Breast epithelium (tissue), 3 donors: Measurements from ENCODE around the gene SERGEF.

Experiments used
- POLR2A ChIP-seq: fragments of 450-650 bp; IDR thresholded peaks from one replicate; pipeline ENCODE4 v1.6.1; 2016; ENCODE audit warnings: antibody characterized with exemption, mild to moderate bottlenecking, moderate library complexity
- TF ChIP-seq, protein P1 (sequence below), 3 donors: fragments of 450-650 bp; IDR thresholded peaks; one replicate each; pipeline ENCODE4 v1.5.1; 2016 to 2017; ENCODE audit warnings: antibody characterized with exemption in 3 of 3, mild to moderate bottlenecking in 3 of 3, moderate library complexity in 3 of 3

DNA sequence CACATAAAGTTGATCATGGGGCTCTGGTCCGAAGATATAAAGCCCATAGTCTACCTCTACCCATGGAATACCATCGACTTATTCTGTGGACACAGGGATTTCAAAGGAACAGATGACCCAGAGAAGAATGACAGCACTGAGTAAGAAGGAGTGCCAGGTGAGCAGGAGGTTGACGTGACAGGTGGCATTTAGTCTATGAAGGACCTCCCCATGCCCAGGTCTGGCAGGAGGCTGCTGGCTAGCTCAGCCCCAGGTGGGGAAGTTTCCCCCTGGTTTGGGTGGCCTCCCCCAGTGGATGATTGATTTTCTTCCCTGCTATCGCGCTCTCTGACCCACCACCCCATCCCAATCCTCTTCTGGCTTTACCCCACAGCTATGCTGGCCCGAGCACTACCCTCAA, 239.2 kb downstream of the SERGEF start:
- TF ChIP-seq, protein P1, sequence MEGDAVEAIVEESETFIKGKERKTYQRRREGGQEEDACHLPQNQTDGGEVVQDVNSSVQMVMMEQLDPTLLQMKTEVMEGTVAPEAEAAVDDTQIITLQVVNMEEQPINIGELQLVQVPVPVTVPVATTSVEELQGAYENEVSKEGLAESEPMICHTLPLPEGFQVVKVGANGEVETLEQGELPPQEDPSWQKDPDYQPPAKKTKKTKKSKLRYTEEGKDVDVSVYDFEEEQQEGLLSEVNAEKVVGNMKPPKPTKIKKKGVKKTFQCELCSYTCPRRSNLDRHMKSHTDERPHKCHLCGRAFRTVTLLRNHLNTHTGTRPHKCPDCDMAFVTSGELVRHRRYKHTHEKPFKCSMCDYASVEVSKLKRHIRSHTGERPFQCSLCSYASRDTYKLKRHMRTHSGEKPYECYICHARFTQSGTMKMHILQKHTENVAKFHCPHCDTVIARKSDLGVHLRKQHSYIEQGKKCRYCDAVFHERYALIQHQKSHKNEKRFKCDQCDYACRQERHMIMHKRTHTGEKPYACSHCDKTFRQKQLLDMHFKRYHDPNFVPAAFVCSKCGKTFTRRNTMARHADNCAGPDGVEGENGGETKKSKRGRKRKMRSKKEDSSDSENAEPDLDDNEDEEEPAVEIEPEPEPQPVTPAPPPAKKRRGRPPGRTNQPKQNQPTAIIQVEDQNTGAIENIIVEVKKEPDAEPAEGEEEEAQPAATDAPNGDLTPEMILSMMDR (IDR thresholded peaks at IDR 0.05): no peak
- TF ChIP-seq POLR2A: no peak
